ENCODE measurements around the gene SP2. TPM values are rescaled to one million over a fixed set of nuclear protein-coding genes. Genes with fewer than 3 reads are reported as not detected.

Gene SP2
- total RNA-seq, 1 experiment from 2014 or later = 22.2 TPM

DNA sequence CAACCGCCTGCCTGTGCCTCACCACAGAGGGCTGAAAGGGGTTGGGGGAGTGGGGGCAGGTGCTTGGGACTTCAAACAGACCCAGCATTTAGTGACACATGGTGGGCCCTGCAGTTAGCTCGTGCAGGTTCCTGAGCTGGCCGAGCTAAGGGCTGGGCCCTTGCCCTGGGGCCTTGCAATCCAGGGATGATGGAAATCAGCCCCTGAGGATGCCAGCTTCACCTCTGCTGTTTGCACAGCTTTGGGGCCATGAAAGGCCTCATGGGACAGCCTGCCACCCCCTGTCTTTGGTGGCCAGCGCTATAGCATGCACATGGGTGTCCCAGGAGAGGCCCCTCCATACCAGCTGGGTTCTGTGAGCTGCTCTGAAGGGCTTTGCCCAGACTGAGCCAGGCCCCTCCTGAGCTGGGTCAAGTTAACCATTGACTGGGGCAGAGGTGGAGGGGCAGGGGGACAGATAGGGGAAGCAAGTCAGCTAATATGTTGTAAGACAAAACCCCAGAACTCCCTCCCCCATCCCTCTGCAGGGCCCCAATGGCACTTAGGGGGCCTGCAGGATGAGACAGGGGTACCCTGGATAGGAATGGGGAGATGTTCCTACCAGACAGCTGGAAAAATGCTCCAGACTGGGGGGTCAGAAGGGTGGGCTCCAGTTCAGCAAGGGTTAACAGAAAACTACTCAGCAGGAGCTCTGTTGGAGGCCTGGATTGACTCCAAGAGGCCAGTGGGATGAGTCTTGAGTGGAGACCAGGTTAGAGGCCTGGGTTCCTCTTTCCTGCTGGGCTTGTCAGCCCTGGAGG is 61.0 kb downstream of the SP2 start:
- DNase-seq (ENCODE audit: low read depth, low spot score) (no peak), ATAC-seq (no peak)
- intact Hi-C loops (cut with micrococcal nuclease) = no loop called here
- POLR2A ChIA-PET = interaction anchor here (0.6 to 3.1 kb wide), 4 partner anchors 10 to 307 kb away, joined by 3 to 15 read pairs (median 4); partner anchors contain the start of genes CDK5RAP3 and PNPO
- H3K27ac ChIP-seq (ENCODE audit: low read depth, low read length) = peak overlapping the region; percentile 34; the same call in 1 of the 2 replicates
- H4K20me1 ChIP-seq (ENCODE audit: insufficient read depth) = no peaks in the 10 kb centered on the region
- CTCF ChIA-PET = interaction anchor here (0.9 to 4.2 kb wide), 6 partner anchors 8 to 61 kb away, joined by 4 to 32 read pairs (median 12); partner anchors contain the start of gene CDK5RAP3
- BruUV-seq (replicated peaks) = no TSS peak
- no peaks in the 10 kb centered on the region for H3K36me3 ChIP-seq (ENCODE audit: control insufficient read depth in 1 of 2, insufficient read depth in 2 of 2, low read length in 2 of 2)
- peak overlapping the region; percentile 71 for H3K4me2 ChIP-seq (ENCODE audit: low read length)
- peak overlapping the region; percentile 34 for H3K9ac ChIP-seq (ENCODE audit: low read length)
- no peaks in the 10 kb centered on the region for H3K9me2 ChIP-seq (ENCODE audit: insufficient read depth)
- peaks cover 41 to 66% of the 10 kb centered on the region in 2 experiments for H3K4me1 ChIP-seq (ENCODE audit: control insufficient read depth in 1 of 2, insufficient read depth in 2 of 2, low read length in 2 of 2)
- peak overlapping the region in 1 of 2 experiments; percentile 23; a peak in 1 of 4 replicates for H3K4me3 ChIP-seq (replicated peaks in 1 of 2; ENCODE audit: low read depth in 1 of 2, low read length in 2 of 2)
- no peak for TF ChIP-seq EZH2 (IDR thresholded peaks at IDR 0.05)
- no peak for TF ChIP-seq ZNF274 (IDR thresholded peaks at IDR 0.05; ENCODE audit: low read depth, low read length)
- TF ChIP-seq, protein P1, sequence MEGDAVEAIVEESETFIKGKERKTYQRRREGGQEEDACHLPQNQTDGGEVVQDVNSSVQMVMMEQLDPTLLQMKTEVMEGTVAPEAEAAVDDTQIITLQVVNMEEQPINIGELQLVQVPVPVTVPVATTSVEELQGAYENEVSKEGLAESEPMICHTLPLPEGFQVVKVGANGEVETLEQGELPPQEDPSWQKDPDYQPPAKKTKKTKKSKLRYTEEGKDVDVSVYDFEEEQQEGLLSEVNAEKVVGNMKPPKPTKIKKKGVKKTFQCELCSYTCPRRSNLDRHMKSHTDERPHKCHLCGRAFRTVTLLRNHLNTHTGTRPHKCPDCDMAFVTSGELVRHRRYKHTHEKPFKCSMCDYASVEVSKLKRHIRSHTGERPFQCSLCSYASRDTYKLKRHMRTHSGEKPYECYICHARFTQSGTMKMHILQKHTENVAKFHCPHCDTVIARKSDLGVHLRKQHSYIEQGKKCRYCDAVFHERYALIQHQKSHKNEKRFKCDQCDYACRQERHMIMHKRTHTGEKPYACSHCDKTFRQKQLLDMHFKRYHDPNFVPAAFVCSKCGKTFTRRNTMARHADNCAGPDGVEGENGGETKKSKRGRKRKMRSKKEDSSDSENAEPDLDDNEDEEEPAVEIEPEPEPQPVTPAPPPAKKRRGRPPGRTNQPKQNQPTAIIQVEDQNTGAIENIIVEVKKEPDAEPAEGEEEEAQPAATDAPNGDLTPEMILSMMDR (IDR thresholded peaks at IDR 0.05 in 2 of 3, conservative IDR thresholded peaks at IDR 0.05 in 1 of 3; ENCODE audit: borderline replicate concordance in 1 of 3, insufficient read depth in 1 of 3, low read depth in 2 of 3, low read length in 2 of 3) = no peak
- TF ChIP-seq, protein P2, sequence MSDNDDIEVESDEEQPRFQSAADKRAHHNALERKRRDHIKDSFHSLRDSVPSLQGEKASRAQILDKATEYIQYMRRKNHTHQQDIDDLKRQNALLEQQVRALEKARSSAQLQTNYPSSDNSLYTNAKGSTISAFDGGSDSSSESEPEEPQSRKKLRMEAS (IDR thresholded peaks at IDR 0.05) = no peak
- no peak for TF ChIP-seq TCF7L2 (IDR thresholded peaks at IDR 0.05; ENCODE audit: borderline replicate concordance, extremely low read depth, insufficient read depth, insufficient read length)
- no peak for TF ChIP-seq POLR2AphosphoS5 (IDR thresholded peaks at IDR 0.05; ENCODE audit: low read depth, low read length)
- no peak for TF ChIP-seq ELF1 (IDR thresholded peaks at IDR 0.05; ENCODE audit: borderline replicate concordance, low read depth)
- no peak for TF ChIP-seq EGR1 (IDR thresholded peaks at IDR 0.05; ENCODE audit: low read depth)
- no peak for TF ChIP-seq CBX3 (IDR thresholded peaks at IDR 0.05; ENCODE audit: low read depth)
- no peak for TF ChIP-seq SP1 (IDR thresholded peaks at IDR 0.05; ENCODE audit: low read depth)
- no peak for TF ChIP-seq SRF (IDR thresholded peaks at IDR 0.05; ENCODE audit: low read depth)
- no peak for TF ChIP-seq YY1 (IDR thresholded peaks at IDR 0.05; ENCODE audit: extremely low read depth, insufficient replicate concordance, low read depth, low read length)
- TF ChIP-seq, protein P3, sequence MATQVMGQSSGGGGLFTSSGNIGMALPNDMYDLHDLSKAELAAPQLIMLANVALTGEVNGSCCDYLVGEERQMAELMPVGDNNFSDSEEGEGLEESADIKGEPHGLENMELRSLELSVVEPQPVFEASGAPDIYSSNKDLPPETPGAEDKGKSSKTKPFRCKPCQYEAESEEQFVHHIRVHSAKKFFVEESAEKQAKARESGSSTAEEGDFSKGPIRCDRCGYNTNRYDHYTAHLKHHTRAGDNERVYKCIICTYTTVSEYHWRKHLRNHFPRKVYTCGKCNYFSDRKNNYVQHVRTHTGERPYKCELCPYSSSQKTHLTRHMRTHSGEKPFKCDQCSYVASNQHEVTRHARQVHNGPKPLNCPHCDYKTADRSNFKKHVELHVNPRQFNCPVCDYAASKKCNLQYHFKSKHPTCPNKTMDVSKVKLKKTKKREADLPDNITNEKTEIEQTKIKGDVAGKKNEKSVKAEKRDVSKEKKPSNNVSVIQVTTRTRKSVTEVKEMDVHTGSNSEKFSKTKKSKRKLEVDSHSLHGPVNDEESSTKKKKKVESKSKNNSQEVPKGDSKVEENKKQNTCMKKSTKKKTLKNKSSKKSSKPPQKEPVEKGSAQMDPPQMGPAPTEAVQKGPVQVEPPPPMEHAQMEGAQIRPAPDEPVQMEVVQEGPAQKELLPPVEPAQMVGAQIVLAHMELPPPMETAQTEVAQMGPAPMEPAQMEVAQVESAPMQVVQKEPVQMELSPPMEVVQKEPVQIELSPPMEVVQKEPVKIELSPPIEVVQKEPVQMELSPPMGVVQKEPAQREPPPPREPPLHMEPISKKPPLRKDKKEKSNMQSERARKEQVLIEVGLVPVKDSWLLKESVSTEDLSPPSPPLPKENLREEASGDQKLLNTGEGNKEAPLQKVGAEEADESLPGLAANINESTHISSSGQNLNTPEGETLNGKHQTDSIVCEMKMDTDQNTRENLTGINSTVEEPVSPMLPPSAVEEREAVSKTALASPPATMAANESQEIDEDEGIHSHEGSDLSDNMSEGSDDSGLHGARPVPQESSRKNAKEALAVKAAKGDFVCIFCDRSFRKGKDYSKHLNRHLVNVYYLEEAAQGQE (IDR thresholded peaks at IDR 0.05; ENCODE audit: low read depth) = no peak
- TF ChIP-seq SIN3A (IDR thresholded peaks at IDR 0.05; ENCODE audit: low read depth) = no peak
- H3K79me2 ChIP-seq (ENCODE audit: insufficient read depth, low read length) = no peaks in the 10 kb centered on the region
- H2AFZ ChIP-seq (ENCODE audit: low read depth, low read length, poor library complexity, severe bottlenecking) = no peak overlapping the region
- H3K27me3 ChIP-seq (ENCODE audit: insufficient read depth, low read length) = no peaks in the 10 kb centered on the region
- no peaks in the 10 kb centered on the region for H3K9me3 ChIP-seq (ENCODE audit: control insufficient read depth in 1 of 2, insufficient read depth in 1 of 2, low read depth in 1 of 2, low read length in 2 of 2)
- RAD21 ChIA-PET (ENCODE audit: low non-redundant PET in 1 of 2, low total read pairs in 2 of 2, uncharacterized antibody in 2 of 2, unreplicated experiment in 2 of 2) = interaction anchor here in 1 of 2 experiments (0.9 kb wide), 1 partner anchor 10 kb away, joined by 3 read pairs; no protein-coding TSS in a partner anchor
